CD4-positive, alpha-beta T cell treated with Interleukin-15 for 1 hour (primary cell): ENCODE measurements around the gene PDCD10.

Experiments used
- DNase-seq: peaks from one replicate; pipeline ENCODE4 v3.0.0-alpha.2; 2020

PDCD10 gene

GRCh38 chr3:167671878-167672427 is 62.7 kb downstream of the PDCD10 start:
- no peak for DNase-seq

GRCh38 chr3:167669699-167670098 is 65.0 kb downstream of the PDCD10 start:
- no peak for DNase-seq

- DNase-seq, result no peak
Measured at GRCh38 chr3:167668651-167669050, 66.0 kb downstream of the PDCD10 start.

- DNase-seq, result no peak
Measured at GRCh38 chr3:167666563-167666962, 68.1 kb downstream of the PDCD10 start.

- DNase-seq, result no peak
Measured at GRCh38 chr3:167662919-167663400, 71.7 kb downstream of the PDCD10 start.

- DNase-seq, result no peak
Measured at GRCh38 chr3:167657684-167658225, 76.9 kb downstream of the PDCD10 start.

GRCh38 chr3:167656821-167657220 is 77.9 kb downstream of the PDCD10 start:
- DNase-seq, result no peak

- DNase-seq, result no peak
Measured at GRCh38 chr3:167653760-167654159, 80.9 kb downstream of the PDCD10 start, which contains the start of gene WDR49. Gene WDR49, minus strand, starts transcription at chr3:167653942. Its CDS starts 517 bp downstream, at chr3:167653425.

GRCh38 chr3:167653155-167653554 is 81.5 kb downstream of the PDCD10 start:
- DNase-seq, result no peak

- no peak for DNase-seq
Measured at GRCh38 chr3:167651826-167652225, 82.9 kb downstream of the PDCD10 start.

GRCh38 chr3:167650459-167650858 is 84.2 kb downstream of the PDCD10 start:
- DNase-seq, result no peak

GRCh38 chr3:167649746-167650145 is 84.9 kb downstream of the PDCD10 start:
- DNase-seq, result no peak

- no peak for DNase-seq
Measured at GRCh38 chr3:167644611-167645010, 90.1 kb downstream of the PDCD10 start.
